Endodermal cell (in vitro differentiated cells): Measurements from ENCODE around the gene AFF2. TPM values are rescaled to one million over a fixed set of nuclear protein-coding genes. Genes with fewer than 3 reads are reported as not detected.

Experiments used
- DNase-seq: peaks from one replicate; pipeline ENCODE4 v3.0.0-alpha.2; 2017
- H3K27ac ChIP-seq: 2 replicates; pipeline ENCODE4 v1.5.1; 2013; ENCODE audit warnings: mild to moderate bottlenecking, low read depth, low read length, moderate library complexity
- H3K27me3 ChIP-seq: 2 replicates; pipeline ENCODE4 v1.6.1; 2013; ENCODE audit warnings: mild to moderate bottlenecking, low read length, moderate library complexity; ENCODE audit not compliant: insufficient read depth, control insufficient read depth, poor library complexity, severe bottlenecking
- H3K36me3 ChIP-seq: 2 replicates; pipeline ENCODE4 v1.7.0; 2013; ENCODE audit warnings: mild to moderate bottlenecking, low read length, moderate library complexity; ENCODE audit not compliant: control insufficient read depth, insufficient read depth
- H3K4me1 ChIP-seq: one replicate; pipeline ENCODE4 v1.7.0; 2013; ENCODE audit warnings: low read length; ENCODE audit not compliant: control insufficient read depth, insufficient read depth
- H3K4me3 ChIP-seq: 2 replicates; pipeline ENCODE4 v1.5.1; 2013; ENCODE audit warnings: mild to moderate bottlenecking, low read length, moderate library complexity
- H3K9ac ChIP-seq: 2 replicates; pipeline ENCODE4 v1.6.1; 2013; ENCODE audit warnings: mild to moderate bottlenecking, low read length, moderate library complexity; ENCODE audit not compliant: poor library complexity, severe bottlenecking; ENCODE audit errors: extremely low read depth
- H3K9me3 ChIP-seq: 2 replicates; pipeline ENCODE4 v1.6.1; 2013; ENCODE audit warnings: mild to moderate bottlenecking, low read length, moderate library complexity; ENCODE audit not compliant: control insufficient read depth
- H3K27ac Mint-ChIP-seq: 2 replicates; pipeline ENCODE4 v1.8.0; 2020; ENCODE audit warnings: mixed read lengths
- H3K27me3 Mint-ChIP-seq: 2 replicates; pipeline ENCODE4 v1.8.0; 2021; ENCODE audit warnings: mild to moderate bottlenecking, mixed read lengths; ENCODE audit not compliant: insufficient read depth
- H3K36me3 Mint-ChIP-seq: 2 replicates; pipeline ENCODE4 v1.8.0; 2020; ENCODE audit warnings: low read depth, mixed read lengths
- H3K4me1 Mint-ChIP-seq: 2 replicates; pipeline ENCODE4 v1.8.0; 2020; ENCODE audit warnings: mixed read lengths
- H3K4me3 Mint-ChIP-seq: 2 replicates; pipeline ENCODE4 v1.8.0; 2020; ENCODE audit warnings: mild to moderate bottlenecking, moderate library complexity, mixed read lengths
- H3K9me3 Mint-ChIP-seq: 2 replicates; pipeline ENCODE4 v1.8.0; 2020; ENCODE audit warnings: mild to moderate bottlenecking, mixed read lengths
- CTCF ChIP-seq: fragments of 200-600 bp; sonication (generic); conservative IDR thresholded peaks from 2 replicates; pipeline ENCODE4 v1.5.0; 2021; ENCODE audit warnings: antibody characterized with exemption, mild to moderate bottlenecking
- WGBS, 2 experiments: methylation state at CpG; one replicate each; pipeline versions ENCODE4 v1.1.5 to v1.1.7; 2013; ENCODE audit warnings: missing lambda C conversion rate in 2 of 2, mixed read lengths in 1 of 2; ENCODE audit not compliant: insufficient coverage in 1 of 2, insufficient read length in 1 of 2; 5-methylcytosine and 5-hydroxymethylcytosine counted together
- total RNA-seq, 2 donors: library from RNA; stranded (reverse); fragmentation: NEBNext Ultra II Directional in 1 of 2; extraction: Animal tissue kit (Norgen Biotek cat#: 25700) in 1 of 2; gene quantifications; 2 replicates in 1 of 2; 3 replicates in 1 of 2; pipeline ENCODE4 v1.2.1, GENCODE V29; 2021

Gene AFF2
- total RNA-seq, 2 donors from 2014 or later = 3.7 to 5.6 TPM

- TF ChIP-seq CTCF = no peak
- no peak overlapping the region for H3K27ac Mint-ChIP-seq
- Histone ChIP-seq H3K27ac (no peak overlapping the region), H3K9ac (no peak overlapping the region), H3K4me3 (no peak overlapping the region), H3K27me3 (no peaks in the 10 kb centered on the region), H3K9me3 (no peaks in the 10 kb centered on the region), H3K4me1 (no peaks in the 10 kb centered on the region), H3K36me3 (no peaks in the 10 kb centered on the region)
- H3K4me1 Mint-ChIP-seq = peaks cover 5% of the 10 kb centered on the region
- DNase-seq = no peak
- peaks cover 38% of the 10 kb centered on the region for H3K9me3 Mint-ChIP-seq
- no peaks in the 10 kb centered on the region for H3K36me3 Mint-ChIP-seq
- 80 to 84% methylated on average over 1 to 2 of the region's 2 CpGs for WGBS, 2 experiments
- H3K4me3 Mint-ChIP-seq = no peak overlapping the region
- H3K27me3 Mint-ChIP-seq = no peaks in the 10 kb centered on the region
Measured at GRCh38 chrX:148593146-148593545, 92.7 kb downstream of the AFF2 start.

GRCh38 chrX:148593987-148594386, 93.6 kb downstream of the AFF2 start:
- no peak for TF ChIP-seq CTCF
- peaks cover 37% of the 10 kb centered on the region for H3K9me3 Mint-ChIP-seq
- Histone ChIP-seq H3K9me3 (no peaks in the 10 kb centered on the region), H3K4me1 (no peaks in the 10 kb centered on the region), H3K4me3 (no peak overlapping the region), H3K27ac (no peak overlapping the region), H3K27me3 (no peaks in the 10 kb centered on the region), H3K36me3 (no peaks in the 10 kb centered on the region), H3K9ac (no peak overlapping the region)
- H3K36me3 Mint-ChIP-seq = no peaks in the 10 kb centered on the region
- no peak overlapping the region for H3K4me3 Mint-ChIP-seq
- no peak for DNase-seq
- peaks cover 9% of the 10 kb centered on the region for H3K4me1 Mint-ChIP-seq
- H3K27me3 Mint-ChIP-seq = no peaks in the 10 kb centered on the region
- no peak overlapping the region for H3K27ac Mint-ChIP-seq
- WGBS, 2 experiments = 82% methylated on average over 4 of the region's 4 CpGs; no CpG with 5 or more reads in 1 of the 2 experiments

GRCh38 chrX:148599404-148599803, 99.0 kb downstream of the AFF2 start:
- Histone ChIP-seq H3K9me3 (no peaks in the 10 kb centered on the region), H3K4me1 (no peaks in the 10 kb centered on the region), H3K4me3 (no peak overlapping the region), H3K27ac (no peak overlapping the region), H3K9ac (no peak overlapping the region), H3K36me3 (no peaks in the 10 kb centered on the region), H3K27me3 (no peaks in the 10 kb centered on the region)
- no peak for DNase-seq
- Mint-ChIP-seq H3K36me3 (no peaks in the 10 kb centered on the region), H3K27ac (no peak overlapping the region), H3K4me3 (no peak overlapping the region), H3K27me3 (no peaks in the 10 kb centered on the region), H3K9me3 (peaks cover 21% of the 10 kb centered on the region), H3K4me1 (peaks cover 13% of the 10 kb centered on the region)
- TF ChIP-seq CTCF = no peak
- 83 to 85% methylated on average over 2 to 4 of the region's 4 CpGs for WGBS, 2 experiments
